ENCODE measurements around the gene WDR59. TPM values are rescaled to one million over a fixed set of nuclear protein-coding genes. Genes with fewer than 3 reads are reported as not detected.

WDR59 gene
- polyA plus RNA-seq, 1 of the 3 experiments (the other 2 are of a cell fraction): 48.2 TPM

- H3K4me3 ChIP-seq (ENCODE audit: low read depth in 2 of 2, low read length in 1 of 2): peak overlapping the region; percentile 76 to 95
- POLR2A ChIA-PET: no interaction called here
- no peaks in the 10 kb centered on the region for H3K36me3 ChIP-seq (replicated peaks in 1 of 2; ENCODE audit: control insufficient read depth in 1 of 2, insufficient read depth in 2 of 2, low read length in 1 of 2)
- H3K27me3 ChIP-seq (ENCODE audit: insufficient read depth): no peaks in the 10 kb centered on the region
- TF ChIP-seq, protein P1, sequence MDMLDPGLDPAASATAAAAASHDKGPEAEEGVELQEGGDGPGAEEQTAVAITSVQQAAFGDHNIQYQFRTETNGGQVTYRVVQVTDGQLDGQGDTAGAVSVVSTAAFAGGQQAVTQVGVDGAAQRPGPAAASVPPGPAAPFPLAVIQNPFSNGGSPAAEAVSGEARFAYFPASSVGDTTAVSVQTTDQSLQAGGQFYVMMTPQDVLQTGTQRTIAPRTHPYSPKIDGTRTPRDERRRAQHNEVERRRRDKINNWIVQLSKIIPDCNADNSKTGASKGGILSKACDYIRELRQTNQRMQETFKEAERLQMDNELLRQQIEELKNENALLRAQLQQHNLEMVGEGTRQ (IDR thresholded peaks at IDR 0.05; ENCODE audit: borderline replicate concordance, low read depth, low read length): no peak
- TF ChIP-seq FOSL2 (IDR thresholded peaks at IDR 0.05; ENCODE audit: borderline replicate concordance, low read depth): no peak
- TF ChIP-seq, protein P2, sequence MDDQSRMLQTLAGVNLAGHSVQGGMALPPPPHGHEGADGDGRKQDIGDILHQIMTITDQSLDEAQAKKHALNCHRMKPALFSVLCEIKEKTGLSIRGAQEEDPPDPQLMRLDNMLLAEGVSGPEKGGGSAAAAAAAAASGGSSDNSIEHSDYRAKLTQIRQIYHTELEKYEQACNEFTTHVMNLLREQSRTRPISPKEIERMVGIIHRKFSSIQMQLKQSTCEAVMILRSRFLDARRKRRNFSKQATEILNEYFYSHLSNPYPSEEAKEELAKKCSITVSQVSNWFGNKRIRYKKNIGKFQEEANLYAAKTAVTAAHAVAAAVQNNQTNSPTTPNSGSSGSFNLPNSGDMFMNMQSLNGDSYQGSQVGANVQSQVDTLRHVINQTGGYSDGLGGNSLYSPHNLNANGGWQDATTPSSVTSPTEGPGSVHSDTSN (IDR thresholded peaks at IDR 0.05): no peak
- no peak for TF ChIP-seq ELF1 (IDR thresholded peaks at IDR 0.05)
- TF ChIP-seq TCF12 (IDR thresholded peaks at IDR 0.05): no peak
- no peak for TF ChIP-seq NFIC (IDR thresholded peaks at IDR 0.05; ENCODE audit: borderline replicate concordance)
- TF ChIP-seq MEF2A (IDR thresholded peaks at IDR 0.05; ENCODE audit: borderline replicate concordance, low read depth): no peak
- no peak for TF ChIP-seq JUND (IDR thresholded peaks at IDR 0.05)
- TF ChIP-seq REST (IDR thresholded peaks at IDR 0.05; ENCODE audit: low read depth, low read length): no peak
- TF ChIP-seq RXRA (IDR thresholded peaks at IDR 0.05; ENCODE audit: borderline replicate concordance, low read depth): no peak
- TF ChIP-seq RFX5 (IDR thresholded peaks at IDR 0.05; ENCODE audit: low read length): no peak
- peaks cover 42% of the 10 kb centered on the region for H3K79me2 ChIP-seq (ENCODE audit: insufficient read depth)
- no peak overlapping the region; a peak in 1 of 4 replicates for H3K27ac ChIP-seq (ENCODE audit: low read depth in 2 of 2, low read length in 1 of 2)
- peaks cover 5% of the 10 kb centered on the region; the same call in 1 of the 2 replicates for H4K20me1 ChIP-seq (ENCODE audit: insufficient read depth)
- H3K9me3 ChIP-seq: no peaks in the 10 kb centered on the region
- no peaks in the 10 kb centered on the region for H3F3A ChIP-seq (replicated peaks; ENCODE audit: insufficient read depth)
- H2AFZ ChIP-seq (ENCODE audit: low read depth): peak overlapping the region; percentile 83
- no peak for DNase-seq
- WGBS (ENCODE audit: low lambda C conversion rate): 28% methylated on average over 13 of the region's 13 CpGs
- peak overlapping the region; percentile 94 for H3K9ac ChIP-seq
- H3K9me2 ChIP-seq: no peaks in the 10 kb centered on the region
- H3K4me2 ChIP-seq: peak overlapping the region; percentile 96
- CTCF ChIA-PET: interaction anchor here (1.2 to 3.4 kb wide), 3 partner anchors 121 to 127 kb away, joined by 5 to 23 read pairs (median 9); no protein-coding TSS in a partner anchor
- H3K4me1 ChIP-seq (ENCODE audit: control insufficient read depth in 1 of 2, insufficient read depth in 2 of 2, low read depth in 1 of 2, low read length in 1 of 2): peaks cover 0 to 9% of the 10 kb centered on the region in 2 experiments; a peak in 1 of 4 replicates
Observed at GRCh38 chr16:74984194-74984528, 762 bp downstream of the WDR59 start.

GRCh38 chr16:74982256-74982655 is 2.7 kb downstream of the WDR59 start:
- no peak for DNase-seq
- peaks cover 5% of the 10 kb centered on the region; the same call in 1 of the 2 replicates for H4K20me1 ChIP-seq (ENCODE audit: insufficient read depth)
- no peaks in the 10 kb centered on the region for H3F3A ChIP-seq (replicated peaks; ENCODE audit: insufficient read depth)
- H3K9ac ChIP-seq: no peak overlapping the region
- H3K4me1 ChIP-seq (ENCODE audit: control insufficient read depth in 1 of 2, insufficient read depth in 2 of 2, low read depth in 1 of 2, low read length in 1 of 2): peaks cover 0 to 9% of the 10 kb centered on the region in 2 experiments; a peak in 1 of 4 replicates
- ChIA-PET CTCF (interaction anchor here (1.2 to 1.7 kb wide), 3 partner anchors 16 to 208 kb away, joined by 3 to 8 read pairs (median 4); partner anchors contain the start of genes FA2H and ZNRF1), POLR2A (no interaction called here)
- H3K9me2 ChIP-seq: no peaks in the 10 kb centered on the region
- no peaks in the 10 kb centered on the region for H3K36me3 ChIP-seq (replicated peaks in 1 of 2; ENCODE audit: control insufficient read depth in 1 of 2, insufficient read depth in 2 of 2, low read length in 1 of 2)
- 96% methylated on average over 1 of the region's 1 CpG for WGBS (ENCODE audit: low lambda C conversion rate)
- H3K27ac ChIP-seq (ENCODE audit: low read depth in 2 of 2, low read length in 1 of 2): no peak overlapping the region
- no peaks in the 10 kb centered on the region for H3K27me3 ChIP-seq (ENCODE audit: insufficient read depth)
- H3K79me2 ChIP-seq (ENCODE audit: insufficient read depth): peaks cover 57% of the 10 kb centered on the region
- no peaks in the 10 kb centered on the region for H3K9me3 ChIP-seq
- no peak overlapping the region for H3K4me3 ChIP-seq (ENCODE audit: low read depth in 2 of 2, low read length in 1 of 2)
- no peak overlapping the region for H3K4me2 ChIP-seq
- H2AFZ ChIP-seq (ENCODE audit: low read depth): no peak overlapping the region
- TF ChIP-seq RFX5 (IDR thresholded peaks at IDR 0.05; ENCODE audit: low read length) (no peak), ELF1 (IDR thresholded peaks at IDR 0.05) (no peak), MXI1 (IDR thresholded peaks at IDR 0.05; ENCODE audit: low read depth, low read length) (no peak), RXRA (IDR thresholded peaks at IDR 0.05; ENCODE audit: borderline replicate concordance, low read depth) (no peak), RAD21 (IDR thresholded peaks at IDR 0.05; ENCODE audit: low read length) (no peak), TEAD4 (IDR thresholded peaks at IDR 0.05; ENCODE audit: borderline replicate concordance, insufficient read depth) (no peak), SMC3 (IDR thresholded peaks at IDR 0.05; ENCODE audit: low read depth, low read length) (no peak), GABPA (IDR thresholded peaks at IDR 0.05; ENCODE audit: low read depth) (no peak), JUND (IDR thresholded peaks at IDR 0.05) (no peak), CHD2 (IDR thresholded peaks at IDR 0.05; ENCODE audit: low read length, partially characterized antibody) (no peak), TCF12 (IDR thresholded peaks at IDR 0.05) (no peak)
- TF ChIP-seq, protein P3, sequence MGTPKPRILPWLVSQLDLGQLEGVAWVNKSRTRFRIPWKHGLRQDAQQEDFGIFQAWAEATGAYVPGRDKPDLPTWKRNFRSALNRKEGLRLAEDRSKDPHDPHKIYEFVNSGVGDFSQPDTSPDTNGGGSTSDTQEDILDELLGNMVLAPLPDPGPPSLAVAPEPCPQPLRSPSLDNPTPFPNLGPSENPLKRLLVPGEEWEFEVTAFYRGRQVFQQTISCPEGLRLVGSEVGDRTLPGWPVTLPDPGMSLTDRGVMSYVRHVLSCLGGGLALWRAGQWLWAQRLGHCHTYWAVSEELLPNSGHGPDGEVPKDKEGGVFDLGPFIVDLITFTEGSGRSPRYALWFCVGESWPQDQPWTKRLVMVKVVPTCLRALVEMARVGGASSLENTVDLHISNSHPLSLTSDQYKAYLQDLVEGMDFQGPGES (IDR thresholded peaks at IDR 0.05; ENCODE audit: low read depth, low read length): no peak
